Measurements from ENCODE around the gene ZNF490.

Gene ZNF490

DNA sequence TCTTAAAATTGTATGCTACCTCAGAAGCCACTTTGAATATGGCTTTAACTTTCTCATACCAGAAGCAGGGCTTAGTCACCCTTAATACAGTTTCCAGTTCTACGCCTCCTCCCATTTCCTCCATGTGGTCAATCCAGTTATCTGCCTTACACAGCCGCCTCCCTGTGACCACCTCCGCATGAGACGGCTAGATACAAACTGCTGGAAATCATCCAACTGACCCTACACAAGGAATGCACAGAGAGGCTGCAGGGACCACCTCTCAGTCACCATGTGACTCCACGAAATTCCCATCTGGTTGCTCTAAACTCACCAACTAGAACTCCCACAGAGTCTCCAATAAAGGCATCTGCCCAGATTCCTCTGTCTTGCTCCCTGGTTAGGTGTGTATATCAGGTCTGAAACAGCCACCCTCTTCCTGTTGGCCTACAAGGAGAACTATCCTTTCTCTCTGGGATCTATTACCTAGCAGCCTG is 66.2 kb downstream of the ZNF490 start:
- no peak for FAIRE-seq
- DNase-seq (ENCODE audit: low spot score) = no peak

DNA sequence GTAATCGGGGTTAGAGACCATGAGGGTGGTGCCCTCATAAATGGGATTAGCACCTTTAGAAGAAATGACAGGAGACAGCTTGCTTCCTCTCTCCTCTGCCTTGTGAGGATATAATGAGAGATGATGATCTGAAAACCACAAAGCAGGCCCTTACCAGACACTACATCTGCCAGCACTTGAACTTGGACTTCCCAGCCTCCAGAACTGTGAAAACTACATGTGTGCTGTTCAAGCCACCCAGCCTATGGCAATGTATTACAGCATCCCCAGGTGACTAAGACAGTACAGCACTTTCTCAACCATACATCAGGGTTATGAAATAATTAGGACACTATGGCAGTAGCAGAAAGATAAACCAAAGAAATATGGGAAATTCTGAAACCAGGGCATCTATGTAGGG is 66.8 kb downstream of the ZNF490 start:
- no peak for DNase-seq (ENCODE audit: low spot score)
- FAIRE-seq = no peak
